SK-MEL-5 (cell line): ENCODE results near the gene YY1AP1. TPM values are rescaled to one million over a fixed set of nuclear protein-coding genes. Genes with fewer than 3 reads are reported as not detected.
"Not testable (repeated sequence)": the region's sequence is repeated elsewhere in the genome, so short reads cannot be mapped to it uniquely, and the experiment has no call there.

Experiments
- DNase-seq: peaks from one replicate; pipeline ENCODE4 v3.0.0-alpha.2; 2016; ENCODE audit warnings: low read depth, low spot score
- in situ Hi-C: cut with HindIII; loops from 2 replicates; pipeline ENCODE4 v1.10.0; 2016; ENCODE audit warnings: low sequenced_read_pairs, high pct_unique_total_duplicates, low pct_unique_long_range_greater_than_20kb
- polyA plus RNA-seq, 2 experiments: library from polyadenylated mRNA; depleted of rRNA; stranded (reverse); fragments of >200 nt; gene quantifications; 2 replicates each; pipeline ENCODE4 v1.2.3, GENCODE V29; 2015
- total RNA-seq: library from RNA; depleted of rRNA; stranded (reverse); fragments of >200 nt; shearing (Covaris generic); gene quantifications from 2 replicates; pipeline ENCODE4 v1.2.3, GENCODE V29; 2014; rRNA removed

YY1AP1 gene
- total RNA-seq, result 24.9 and 26.2 TPM in 2 replicates
- 47.2 and 61.8 TPM in 2 replicates for polyA plus RNA-seq (2015; cell fraction: cytosol; rRNA removed)
- 71.7 and 105 TPM in 2 replicates for polyA plus RNA-seq (2015; cell fraction: nucleus; rRNA removed)

DNA sequence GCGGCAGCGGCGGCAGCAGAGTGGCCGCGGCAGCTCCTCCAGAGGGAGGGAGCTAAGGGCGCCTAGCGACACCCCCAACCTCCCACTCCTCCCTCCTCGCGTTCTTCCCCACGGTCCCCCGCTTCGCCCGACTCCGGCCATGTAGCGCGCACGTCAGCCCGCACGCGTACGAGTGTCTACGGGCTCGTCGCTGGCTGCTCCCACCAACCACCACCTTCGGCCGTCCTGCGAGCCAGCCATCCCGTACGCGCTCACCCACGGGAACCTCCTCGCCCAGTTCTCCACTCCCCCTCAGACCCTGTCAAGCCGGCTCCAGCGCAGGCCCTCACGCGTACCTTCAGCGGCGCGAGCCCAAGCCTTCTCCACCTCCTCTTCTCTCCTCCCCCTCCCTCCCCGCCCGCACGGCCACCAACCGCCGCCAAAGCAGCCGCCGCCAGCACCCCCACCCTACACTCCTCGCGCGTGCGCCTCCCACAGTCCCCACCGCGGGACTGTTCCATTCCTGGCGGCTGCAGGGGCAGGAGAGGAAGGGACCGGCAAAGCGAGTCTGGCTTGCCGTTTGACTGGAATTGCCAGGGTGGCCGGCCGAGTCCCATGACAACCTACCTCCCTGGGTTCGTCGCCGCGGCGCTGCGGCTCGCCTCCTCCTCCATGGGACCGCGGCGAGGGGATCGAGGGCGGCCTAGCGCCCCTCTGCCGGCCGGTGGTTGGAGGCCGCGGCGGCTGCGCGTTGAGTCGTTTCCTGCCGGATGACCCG, at the start of gene YY1AP1:
TSS of gene YY1AP1 (minus strand) at position 451 of the 757 bp plus-strand sequence. CDS start 8,338 bp downstream, outside the sequence.
- peak; percentile 86 for DNase-seq
- in situ Hi-C loops, result no loop called here

DNA sequence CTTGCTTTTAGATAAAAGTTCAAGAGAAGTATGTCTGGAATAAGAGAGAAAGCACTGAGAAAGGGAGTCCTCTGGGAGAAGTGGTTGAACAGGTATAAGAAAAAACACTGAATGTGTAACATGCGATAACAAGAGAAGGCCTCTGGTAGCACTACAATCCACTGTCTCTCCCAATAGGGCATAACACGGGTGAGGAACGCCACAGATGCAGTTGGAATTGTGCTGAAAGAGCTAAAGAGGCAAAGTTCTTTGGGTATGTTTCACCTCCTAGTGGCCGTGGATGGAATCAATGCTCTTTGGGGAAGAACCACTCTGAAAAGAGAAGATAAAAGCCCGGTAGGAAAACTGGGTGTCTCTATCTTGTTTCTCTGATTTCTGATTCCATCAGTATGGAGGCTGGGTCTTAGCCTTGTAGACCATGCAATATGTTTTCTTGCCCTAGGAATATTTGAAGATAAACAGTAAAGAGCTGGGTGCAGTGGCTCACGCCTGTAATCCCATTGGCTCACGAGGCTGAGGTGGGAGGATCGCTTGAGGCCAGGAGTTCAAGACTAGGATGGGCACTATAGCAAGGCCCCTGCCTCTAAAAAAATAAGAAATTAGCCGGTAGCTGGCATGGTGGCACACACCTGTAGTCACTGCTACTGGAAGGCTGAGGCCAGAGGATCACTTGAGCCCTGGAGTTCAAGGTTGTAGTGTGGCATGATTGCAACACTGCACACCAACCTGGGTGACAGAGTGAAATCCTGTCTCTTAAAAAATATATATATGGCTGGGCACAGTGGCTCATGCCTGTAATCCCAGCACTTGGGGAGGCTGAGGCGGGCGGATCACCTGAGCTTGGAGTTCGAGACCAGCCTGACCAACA, 40.7 kb upstream of the YY1AP1 start:
- in situ Hi-C loops, result no loop called here
- DNase-seq, result peak; percentile 90

DNA sequence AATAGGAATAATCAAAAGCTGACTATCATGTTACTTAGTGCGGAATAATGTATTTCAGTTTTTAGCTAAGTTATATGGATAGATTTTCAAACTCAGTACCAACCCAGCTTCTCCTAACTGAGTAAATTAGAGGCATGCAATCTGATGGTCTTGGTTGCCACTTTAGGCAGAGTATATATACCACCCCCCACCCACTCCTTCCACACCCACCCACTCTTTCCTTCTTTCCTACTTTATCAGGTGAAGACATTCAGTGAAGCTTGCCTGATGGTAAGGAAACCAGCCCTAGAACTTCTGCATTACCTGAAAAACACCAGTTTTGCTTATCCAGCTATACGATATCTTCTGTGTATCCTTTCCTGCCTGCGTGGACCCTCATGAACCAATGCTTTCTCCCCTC, 36.6 kb upstream of the YY1AP1 start:
- DNase-seq, result no peak

DNA sequence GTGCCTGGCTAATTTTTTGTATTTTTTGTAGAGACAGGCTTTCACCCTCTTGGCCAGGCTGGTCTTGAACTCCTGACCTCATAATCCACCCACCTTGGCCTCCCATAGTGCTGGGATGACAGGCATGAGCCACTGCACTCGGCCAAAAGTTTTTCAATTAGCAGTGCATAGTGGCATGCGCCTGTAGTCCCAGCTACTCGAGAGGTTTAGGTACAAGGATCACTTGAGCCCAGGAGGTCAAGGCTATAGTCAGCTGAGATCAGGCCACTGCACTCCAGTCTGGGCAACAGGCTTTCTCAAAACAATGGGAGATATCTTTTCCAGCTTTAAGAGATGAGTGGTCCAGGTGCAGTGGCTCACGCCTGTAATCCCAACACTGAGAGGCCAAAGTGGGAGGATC, 31.1 kb upstream of the YY1AP1 start:
- in situ Hi-C loops, result no loop called here
- no peak for DNase-seq

More for the DNA sequence above, 36.6 kb upstream of the YY1AP1 start:
- in situ Hi-C loops, result no loop called here

DNA sequence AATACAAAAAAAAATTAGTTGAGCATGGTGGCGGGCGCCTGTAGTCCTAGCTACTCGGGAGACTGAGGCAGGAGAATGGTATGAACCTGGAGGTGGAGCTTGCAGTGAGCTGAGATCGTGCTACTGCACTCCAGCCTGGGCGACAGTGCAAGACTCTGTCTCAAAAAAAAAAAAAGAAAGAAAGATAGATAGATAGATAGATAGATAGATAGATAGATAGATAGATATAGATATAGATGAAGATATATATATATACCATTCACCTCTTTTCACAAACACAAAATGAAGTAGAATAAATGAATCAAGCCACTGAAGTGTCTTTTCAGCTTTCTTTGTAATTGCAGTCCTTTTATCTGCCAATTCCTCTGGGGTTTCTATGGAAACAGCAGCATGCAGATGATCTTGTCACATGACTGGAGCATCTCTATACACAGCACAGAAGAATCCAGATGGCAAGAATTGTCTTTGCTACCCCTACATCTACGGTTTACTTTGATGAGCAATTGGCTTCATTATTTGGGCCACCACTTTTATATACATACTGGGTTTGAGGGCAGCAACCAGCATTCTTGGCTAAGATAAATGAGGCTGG, 30.0 kb upstream of the YY1AP1 start:
- DNase-seq, in situ Hi-C loops: not testable (repeated sequence)

- DNase-seq, result no peak
- in situ Hi-C loops, result no loop called here
These were observed 28.5 kb upstream of the YY1AP1 start for GRCh38 chr1:155717041-155717440.

GRCh38 chr1:155715777-155716176, 27.2 kb upstream of the YY1AP1 start:
- no peak for DNase-seq
- in situ Hi-C loops, result no loop called here

GRCh38 chr1:155715056-155715455, 26.5 kb upstream of the YY1AP1 start:
- DNase-seq, in situ Hi-C loops: not testable (repeated sequence)

DNA sequence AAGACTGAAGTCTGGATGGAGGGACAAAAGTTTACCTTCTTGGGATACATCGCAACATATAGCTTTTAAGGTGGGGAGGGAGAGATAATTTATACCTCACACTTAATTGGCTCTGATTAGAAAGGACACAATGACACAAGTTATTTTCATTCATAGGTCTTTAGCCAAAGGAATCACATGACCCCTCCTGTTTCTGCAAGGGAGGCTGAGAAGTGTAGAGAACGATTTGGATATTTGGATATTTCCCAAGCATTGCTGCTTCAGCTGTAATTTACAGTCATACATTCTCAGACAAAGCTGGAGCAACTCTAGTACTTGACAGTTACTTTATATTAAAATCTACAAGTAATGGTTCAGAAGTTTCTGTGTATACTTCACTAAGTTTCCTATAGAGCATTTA, 24.5 kb upstream of the YY1AP1 start:
- in situ Hi-C loops, result no loop called here
- DNase-seq, result no peak

DNA sequence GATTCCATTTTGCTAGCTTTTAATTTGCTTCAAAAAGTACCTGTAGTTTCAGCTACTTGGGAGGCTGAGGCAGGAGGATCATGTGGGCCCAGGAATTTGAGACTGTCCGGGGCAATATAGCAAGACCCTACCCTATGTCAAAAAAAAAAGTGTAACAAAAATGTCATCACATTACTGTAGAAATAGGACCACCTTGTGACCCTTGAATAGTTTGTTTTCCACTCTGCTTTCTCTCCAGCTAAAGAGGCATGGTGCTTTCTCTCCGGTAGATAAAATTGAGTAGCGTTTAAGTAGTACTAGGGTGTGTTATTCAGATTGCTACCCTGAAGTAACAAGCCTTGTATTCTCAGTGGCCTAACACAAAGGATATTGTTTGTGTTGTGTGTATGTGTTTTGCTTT, 24.1 kb upstream of the YY1AP1 start:
- peak; percentile 28 for DNase-seq
- in situ Hi-C loops, result not testable (repeated sequence)

DNA sequence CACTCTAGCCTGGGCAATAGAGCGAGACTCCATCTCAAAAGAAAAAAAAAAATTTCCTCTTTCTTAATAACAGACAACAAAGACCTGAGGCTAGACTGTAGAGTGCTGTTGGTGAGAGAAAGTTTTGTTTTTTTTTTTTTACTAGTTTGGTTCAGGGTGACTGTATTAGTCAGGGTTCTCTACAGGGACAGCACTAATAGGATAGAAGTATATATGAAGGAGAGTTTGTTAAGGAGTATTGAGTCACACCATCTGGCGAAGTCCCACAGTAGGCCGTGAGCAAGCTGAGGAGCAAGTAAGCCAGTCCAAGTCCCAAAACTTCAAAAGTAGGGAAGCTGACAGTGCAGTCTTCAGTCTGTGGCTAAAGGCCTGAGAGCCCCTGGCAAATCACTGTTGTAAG, 22.9 kb upstream of the YY1AP1 start:
- DNase-seq, in situ Hi-C loops: not testable (repeated sequence)

DNA sequence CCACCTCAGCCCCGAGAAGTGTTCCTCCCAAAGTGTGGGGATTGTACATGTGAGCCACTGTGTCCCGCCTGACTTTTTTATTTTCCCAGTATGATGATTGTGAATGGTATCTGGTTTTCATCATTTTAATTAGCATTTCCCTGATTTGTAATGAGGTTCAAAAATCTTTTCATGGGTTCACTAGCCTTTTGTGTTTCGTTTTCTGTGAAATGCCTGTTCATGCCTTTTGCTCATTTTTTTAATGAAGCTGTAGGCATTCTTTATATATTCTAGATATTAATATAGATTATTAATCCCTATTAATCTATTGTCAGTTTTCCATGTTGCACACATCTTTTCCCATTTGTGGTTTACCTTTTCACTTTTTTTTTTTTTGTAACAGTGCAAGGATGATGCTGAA, 20.8 kb upstream of the YY1AP1 start:
- in situ Hi-C loops, result no loop called here
- no peak for DNase-seq

DNA sequence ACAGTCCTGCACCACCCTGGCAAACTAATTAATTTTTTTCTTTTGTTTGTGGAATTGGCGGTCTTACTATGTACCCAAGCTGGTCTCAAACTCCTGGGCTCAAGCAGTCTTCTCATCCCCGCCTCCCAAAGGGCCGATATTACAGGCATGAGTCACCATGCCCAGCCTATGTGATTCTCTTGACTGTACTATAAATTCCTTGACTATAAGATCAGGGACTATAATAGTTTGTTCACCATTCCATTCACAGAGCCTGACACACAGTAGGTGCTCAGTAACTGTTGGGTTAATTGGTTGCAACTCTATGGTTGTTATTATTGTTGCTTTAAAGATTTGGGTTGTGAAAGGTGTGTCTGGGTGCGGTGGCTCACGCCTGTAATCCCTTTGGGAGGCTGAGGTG, 17.6 kb upstream of the YY1AP1 start:
- in situ Hi-C loops, result no loop called here
- no peak for DNase-seq

DNA sequence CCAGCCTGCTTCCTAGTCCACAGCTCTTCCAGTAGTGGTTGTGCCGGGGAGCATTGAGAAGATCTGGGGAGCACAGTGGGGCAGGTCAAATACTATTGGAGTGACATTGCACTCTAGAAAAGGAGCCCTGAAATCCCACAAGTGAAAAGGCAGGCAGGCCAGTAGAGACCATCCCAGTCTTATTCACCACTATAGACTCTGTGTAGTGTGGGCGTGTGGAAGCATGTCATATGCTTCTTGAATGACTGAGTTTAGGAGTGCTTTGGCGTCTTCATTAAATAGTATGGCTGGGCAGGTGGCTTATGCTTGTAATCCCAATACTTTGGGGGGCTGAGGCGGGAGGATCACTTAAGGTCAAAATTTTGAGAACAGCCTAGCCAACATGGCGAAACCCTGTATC, 15.8 kb upstream of the YY1AP1 start:
- DNase-seq, in situ Hi-C loops: not testable (repeated sequence)

DNA sequence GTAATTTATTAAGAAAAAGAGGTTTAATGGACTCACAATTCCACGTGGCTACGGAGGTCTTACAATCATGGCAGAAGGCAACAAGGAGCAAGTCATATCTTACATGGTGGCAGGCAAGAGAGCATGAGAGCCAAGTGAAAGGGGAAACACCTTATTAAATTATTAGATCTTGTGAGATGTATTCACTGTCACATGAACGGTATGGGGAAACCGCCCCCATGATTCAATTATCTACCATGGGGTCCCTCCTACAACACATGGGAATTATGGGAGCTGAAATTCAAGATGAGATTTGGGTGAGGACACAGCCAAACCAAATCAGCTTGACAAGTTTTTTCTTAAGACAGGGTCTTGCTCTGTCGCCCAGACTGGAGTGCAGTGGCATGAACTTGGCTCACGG, 14.6 kb upstream of the YY1AP1 start:
- DNase-seq, result no peak
- in situ Hi-C loops, result no loop called here

DNA sequence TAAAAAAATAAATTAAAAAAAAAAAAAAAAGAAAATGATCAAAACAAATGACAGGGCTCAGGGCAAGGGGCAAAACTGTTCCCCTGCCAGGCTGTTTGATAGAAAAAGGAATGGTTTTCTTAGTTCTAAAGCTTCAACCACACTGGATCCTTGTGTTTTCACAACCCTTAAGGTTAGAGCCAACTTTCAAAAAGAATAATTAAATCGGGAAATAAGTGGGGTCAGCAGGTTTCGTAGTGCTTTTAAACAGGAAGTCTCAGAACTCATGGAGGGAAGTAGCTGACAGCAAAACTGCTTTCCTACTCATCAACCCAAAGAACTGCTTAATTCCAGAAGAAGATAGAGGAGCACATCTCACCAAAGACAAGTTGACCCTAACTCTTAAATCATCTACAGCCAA, 13.1 kb upstream of the YY1AP1 start:
- in situ Hi-C loops, DNase-seq: not testable (repeated sequence)

DNA sequence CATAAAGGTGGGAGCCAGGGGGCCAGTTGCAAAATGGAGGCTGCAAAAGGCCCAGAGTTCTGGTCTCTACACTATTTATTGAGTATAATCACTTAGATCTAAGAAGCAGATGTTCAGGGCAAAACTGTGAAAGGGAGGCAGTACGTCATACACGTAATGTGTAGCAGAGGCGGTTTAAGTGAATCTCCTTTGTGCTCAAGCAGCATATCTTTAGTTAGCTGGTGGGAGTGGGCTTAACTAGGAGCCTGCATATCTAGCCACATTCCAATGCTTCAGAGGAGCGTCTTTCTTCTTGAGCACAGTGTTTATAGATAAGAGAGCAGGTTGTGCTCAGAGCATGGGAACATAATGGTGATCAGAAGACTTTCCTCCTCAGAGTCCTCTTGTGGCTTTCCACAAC, 10.5 kb upstream of the YY1AP1 start:
- DNase-seq, in situ Hi-C loops: not testable (repeated sequence)

DNA sequence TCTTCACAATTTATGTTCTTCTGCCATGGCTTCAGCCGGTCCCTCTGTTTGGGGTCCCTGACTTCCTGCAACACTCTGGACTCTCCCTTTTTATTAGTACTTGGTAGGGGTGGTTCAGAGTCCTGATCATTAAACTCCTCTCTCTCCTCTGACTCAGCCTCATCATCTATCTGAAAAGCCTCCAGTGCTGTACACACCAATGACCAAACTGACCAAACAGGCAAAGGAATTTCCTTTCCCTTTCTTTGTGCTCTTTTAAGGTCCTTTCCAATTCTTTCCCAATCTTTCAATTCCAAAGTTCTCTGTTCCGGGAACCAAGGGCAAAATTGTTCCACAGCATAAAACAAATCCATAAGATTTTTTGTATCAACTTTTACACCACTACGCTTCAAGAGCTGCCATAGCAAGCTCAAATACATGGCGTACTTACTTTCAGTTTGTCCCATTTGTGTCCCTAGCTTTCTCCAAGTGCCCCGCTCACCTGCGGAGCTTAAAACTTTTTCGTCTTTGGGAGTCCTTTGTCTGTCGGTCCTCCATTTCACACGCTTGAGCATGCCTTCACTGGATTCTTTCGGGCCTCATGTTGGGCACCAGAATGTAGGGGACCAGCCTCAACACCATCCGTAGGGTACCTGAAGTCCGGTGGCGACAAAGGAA, 9.9 kb upstream of the YY1AP1 start:
- no peak for DNase-seq
- in situ Hi-C loops, result no loop called here
